ENCODE data around the gene GSTO1.

DNA sequence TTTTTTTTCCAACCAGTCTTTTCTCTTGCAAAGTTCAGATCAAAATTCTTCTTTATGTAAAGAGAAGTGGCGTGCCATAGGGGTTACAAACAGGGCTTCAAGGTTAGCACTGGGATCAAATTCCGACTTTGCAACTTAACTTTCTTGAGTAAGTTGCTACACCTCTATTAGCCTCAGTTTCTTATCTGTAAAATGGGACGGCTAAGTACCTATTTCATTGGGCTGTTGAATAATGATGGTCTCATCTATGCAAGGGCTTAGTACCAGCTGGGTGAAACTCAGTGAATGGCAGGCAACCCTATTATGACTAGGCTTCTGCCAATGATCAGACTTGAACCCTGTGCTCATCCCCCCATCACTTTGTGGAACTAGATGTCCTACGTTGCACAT, 49.7 kb downstream of the GSTO1 start:
- no peak for TF ChIP-seq CTCF (IDR thresholded peaks at IDR 0.05; ENCODE audit: low read depth, low read length, missing input control)
- TF ChIP-seq RAD21 (IDR thresholded peaks at IDR 0.05): no peak
- TF ChIP-seq, protein P1, sequence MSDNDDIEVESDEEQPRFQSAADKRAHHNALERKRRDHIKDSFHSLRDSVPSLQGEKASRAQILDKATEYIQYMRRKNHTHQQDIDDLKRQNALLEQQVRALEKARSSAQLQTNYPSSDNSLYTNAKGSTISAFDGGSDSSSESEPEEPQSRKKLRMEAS (IDR thresholded peaks at IDR 0.05): no peak
- TF ChIP-seq HNF4A (conservative IDR thresholded peaks at IDR 0.05): no peak
- no peak for TF ChIP-seq REST (IDR thresholded peaks at IDR 0.05)
- TF ChIP-seq EGR1 (IDR thresholded peaks at IDR 0.05; ENCODE audit: low read depth in 2 of 2): no peak
- no peak for TF ChIP-seq JUND (IDR thresholded peaks at IDR 0.05)
- no peak for TF ChIP-seq SP1 (IDR thresholded peaks at IDR 0.05)
- no peak for TF ChIP-seq GABPA (IDR thresholded peaks at IDR 0.05 in 1 of 2, conservative IDR thresholded peaks at IDR 0.05 in 1 of 2)
- TF ChIP-seq YY1 (IDR thresholded peaks at IDR 0.05): no peak
- no peak for TF ChIP-seq TAF1 (conservative IDR thresholded peaks at IDR 0.05)
